ENCODE measurements around the gene WDR89. TPM values are rescaled to one million over a fixed set of nuclear protein-coding genes. Genes with fewer than 3 reads are reported as not detected.

The WDR89 gene
- total RNA-seq, 1 experiment from 2014 or later = 19.7 TPM

GRCh38 chr14:63682727-63683593, 41.3 kb upstream of the WDR89 start:
- intact Hi-C loops (cut with micrococcal nuclease; ENCODE audit: unreplicated experiment) = no loop called here
- Mint-ChIP-seq H3K27me3 (ENCODE audit: unreplicated experiment) (no peaks in the 10 kb centered on the region), H3K4me1 (ENCODE audit: low read depth, unreplicated experiment) (no peaks in the 10 kb centered on the region), H3K27ac (ENCODE audit: unreplicated experiment) (no peak overlapping the region), H3K9me3 (ENCODE audit: low read depth, unreplicated experiment) (no peaks in the 10 kb centered on the region), H3K36me3 (ENCODE audit: insufficient read depth, unreplicated experiment) (no peaks in the 10 kb centered on the region), H3K4me3 (ENCODE audit: low read depth, unreplicated experiment) (no peak overlapping the region)
- no peak for DNase-seq
- BruUV-seq (replicated peaks) = no TSS peak
- TF ChIP-seq CTCF (IDR thresholded peaks at IDR 0.05; ENCODE audit: unreplicated experiment) = no peak
- CTCF ChIA-PET = no interaction called here

- CTCF ChIA-PET = interaction anchor here (0.6 to 1.0 kb wide), 2 partner anchors 10 to 28 kb away, joined by 4 to 5 read pairs; no protein-coding TSS in a partner anchor
- Mint-ChIP-seq H3K9me3 (ENCODE audit: low read depth, unreplicated experiment) (no peaks in the 10 kb centered on the region), H3K4me3 (ENCODE audit: low read depth, unreplicated experiment) (no peak overlapping the region), H3K36me3 (ENCODE audit: insufficient read depth, unreplicated experiment) (no peaks in the 10 kb centered on the region), H3K27me3 (ENCODE audit: unreplicated experiment) (no peaks in the 10 kb centered on the region), H3K4me1 (ENCODE audit: low read depth, unreplicated experiment) (peaks cover 10% of the 10 kb centered on the region), H3K27ac (ENCODE audit: unreplicated experiment) (no peak overlapping the region)
- TF ChIP-seq CTCF (IDR thresholded peaks at IDR 0.05; ENCODE audit: unreplicated experiment) = no peak
- no TSS peak for BruUV-seq (replicated peaks)
- no peak for DNase-seq
- intact Hi-C loops (cut with micrococcal nuclease; ENCODE audit: unreplicated experiment) = no loop called here
These were observed 36.9 kb upstream of the WDR89 start for GRCh38 chr14:63678536-63678935.

GRCh38 chr14:63677891-63678379, 36.3 kb upstream of the WDR89 start:
- no TSS peak for BruUV-seq (replicated peaks)
- DNase-seq = no peak

GRCh38 chr14:63676615-63677014, 34.9 kb upstream of the WDR89 start:
- Mint-ChIP-seq H3K4me1 (ENCODE audit: low read depth, unreplicated experiment) (peaks cover 29% of the 10 kb centered on the region), H3K27ac (ENCODE audit: unreplicated experiment) (no peak overlapping the region), H3K27me3 (ENCODE audit: unreplicated experiment) (no peaks in the 10 kb centered on the region), H3K4me3 (ENCODE audit: low read depth, unreplicated experiment) (no peak overlapping the region), H3K9me3 (ENCODE audit: low read depth, unreplicated experiment) (no peaks in the 10 kb centered on the region), H3K36me3 (ENCODE audit: insufficient read depth, unreplicated experiment) (no peaks in the 10 kb centered on the region)
- intact Hi-C loops (cut with micrococcal nuclease; ENCODE audit: unreplicated experiment) = no loop called here
- no TSS peak for BruUV-seq (replicated peaks)
- no peak for DNase-seq
- TF ChIP-seq CTCF (IDR thresholded peaks at IDR 0.05; ENCODE audit: unreplicated experiment) = no peak
- CTCF ChIA-PET = no interaction called here

More at GRCh38 chr14:63677891-63678379, 36.3 kb upstream of the WDR89 start:
- Mint-ChIP-seq H3K27me3 (ENCODE audit: unreplicated experiment) (no peaks in the 10 kb centered on the region), H3K9me3 (ENCODE audit: low read depth, unreplicated experiment) (no peaks in the 10 kb centered on the region), H3K36me3 (ENCODE audit: insufficient read depth, unreplicated experiment) (no peaks in the 10 kb centered on the region), H3K4me3 (ENCODE audit: low read depth, unreplicated experiment) (no peak overlapping the region), H3K27ac (ENCODE audit: unreplicated experiment) (no peak overlapping the region), H3K4me1 (ENCODE audit: low read depth, unreplicated experiment) (peaks cover 16% of the 10 kb centered on the region)
- intact Hi-C loops (cut with micrococcal nuclease; ENCODE audit: unreplicated experiment) = no loop called here
- no peak for TF ChIP-seq CTCF (IDR thresholded peaks at IDR 0.05; ENCODE audit: unreplicated experiment)
- CTCF ChIA-PET = interaction anchor here (0.6 to 1.0 kb wide), 2 partner anchors 10 to 29 kb away, joined by 4 to 5 read pairs; no protein-coding TSS in a partner anchor
